Osteocyte (in vitro differentiated cells): ENCODE data around the gene DDX43. TPM values are rescaled to one million over a fixed set of nuclear protein-coding genes. Genes with fewer than 3 reads are reported as not detected.

Source experiments
- DNase-seq: peaks from one replicate; pipeline ENCODE4 v3.0.0; 2021; ENCODE audit warnings: mixed read lengths; ENCODE audit not compliant: unreplicated experiment; ENCODE audit errors: extremely low spot score
- H3K27ac Mint-ChIP-seq: one replicate; pipeline ENCODE4 v1.8.0; 2021; ENCODE audit warnings: mild to moderate bottlenecking, mixed read lengths; ENCODE audit not compliant: unreplicated experiment
- H3K27me3 Mint-ChIP-seq: one replicate; pipeline ENCODE4 v1.8.0; 2021; ENCODE audit warnings: mixed read lengths; ENCODE audit not compliant: unreplicated experiment
- H3K36me3 Mint-ChIP-seq: one replicate; pipeline ENCODE4 v1.8.0; 2021; ENCODE audit warnings: mixed read lengths; ENCODE audit not compliant: unreplicated experiment
- H3K4me1 Mint-ChIP-seq: one replicate; pipeline ENCODE4 v1.8.0; 2021; ENCODE audit warnings: mixed read lengths; ENCODE audit not compliant: unreplicated experiment
- H3K4me3 Mint-ChIP-seq: one replicate; pipeline ENCODE4 v1.8.0; 2021; ENCODE audit warnings: mild to moderate bottlenecking, moderate library complexity, mixed read lengths; ENCODE audit not compliant: unreplicated experiment
- H3K9me3 Mint-ChIP-seq: one replicate; pipeline ENCODE4 v1.8.0; 2021; ENCODE audit warnings: mixed read lengths; ENCODE audit not compliant: unreplicated experiment
- long read RNA-seq: library from polyadenylated mRNA; unstranded; transcript quantifications from one replicate; pipeline ENCODE4 v2.0.0, GENCODE V29; 2021
- total RNA-seq: library from RNA; stranded (reverse); gene quantifications from 2 replicates; pipeline ENCODE4 v1.2.1, GENCODE V29; 2021
- TF ChIP-seq, protein P1 (sequence below): fragments of 200-600 bp; sonication (generic); IDR thresholded peaks from 2 replicates; pipeline ENCODE4 v1.5.0; 2021; ENCODE audit warnings: antibody characterized with exemption, mild to moderate bottlenecking, moderate library complexity

DDX43 gene
- not detected in 2 replicates for total RNA-seq
- long read RNA-seq, result 0 reads

DNA sequence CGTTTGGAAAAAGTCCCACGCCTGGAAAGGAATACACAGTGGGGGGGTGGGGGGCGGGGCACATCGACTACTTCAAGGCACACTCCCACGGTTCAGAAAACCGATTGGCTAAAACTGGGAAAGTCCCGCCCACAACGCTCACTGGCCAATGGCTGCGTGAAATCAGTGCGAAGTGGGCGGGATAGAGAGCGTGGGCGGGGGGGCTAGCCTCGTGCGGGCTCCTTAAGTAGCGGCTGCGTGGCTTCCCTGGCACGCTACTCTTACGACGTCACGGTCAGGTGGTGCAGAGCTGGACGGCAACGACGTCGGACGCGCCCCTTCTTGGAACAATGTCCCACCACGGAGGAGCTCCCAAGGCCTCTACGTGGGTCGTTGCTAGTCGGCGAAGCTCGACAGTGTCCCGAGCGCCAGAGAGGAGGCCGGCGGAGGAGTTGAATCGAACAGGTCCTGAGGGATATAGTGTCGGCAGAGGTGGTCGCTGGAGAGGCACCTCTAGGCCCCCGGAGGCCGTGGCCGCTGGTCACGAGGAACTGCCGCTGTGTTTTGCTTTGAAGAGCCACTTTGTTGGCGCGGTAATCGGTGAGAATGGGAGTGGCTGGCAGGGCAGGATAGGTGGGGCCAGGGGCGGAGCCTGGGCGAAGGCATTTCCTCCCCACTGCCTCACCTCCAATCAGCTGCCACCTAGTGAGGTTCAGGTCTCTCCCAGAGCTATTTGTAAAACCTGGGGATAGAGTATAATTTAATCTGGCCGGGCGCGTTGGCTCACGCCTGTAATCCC is at the start of gene DDX43:
Gene DDX43 (plus strand): TSS at position 252 of the 778 bp plus-strand sequence. CDS start 78 bp downstream, at position 330.
- TF ChIP-seq, protein P1, sequence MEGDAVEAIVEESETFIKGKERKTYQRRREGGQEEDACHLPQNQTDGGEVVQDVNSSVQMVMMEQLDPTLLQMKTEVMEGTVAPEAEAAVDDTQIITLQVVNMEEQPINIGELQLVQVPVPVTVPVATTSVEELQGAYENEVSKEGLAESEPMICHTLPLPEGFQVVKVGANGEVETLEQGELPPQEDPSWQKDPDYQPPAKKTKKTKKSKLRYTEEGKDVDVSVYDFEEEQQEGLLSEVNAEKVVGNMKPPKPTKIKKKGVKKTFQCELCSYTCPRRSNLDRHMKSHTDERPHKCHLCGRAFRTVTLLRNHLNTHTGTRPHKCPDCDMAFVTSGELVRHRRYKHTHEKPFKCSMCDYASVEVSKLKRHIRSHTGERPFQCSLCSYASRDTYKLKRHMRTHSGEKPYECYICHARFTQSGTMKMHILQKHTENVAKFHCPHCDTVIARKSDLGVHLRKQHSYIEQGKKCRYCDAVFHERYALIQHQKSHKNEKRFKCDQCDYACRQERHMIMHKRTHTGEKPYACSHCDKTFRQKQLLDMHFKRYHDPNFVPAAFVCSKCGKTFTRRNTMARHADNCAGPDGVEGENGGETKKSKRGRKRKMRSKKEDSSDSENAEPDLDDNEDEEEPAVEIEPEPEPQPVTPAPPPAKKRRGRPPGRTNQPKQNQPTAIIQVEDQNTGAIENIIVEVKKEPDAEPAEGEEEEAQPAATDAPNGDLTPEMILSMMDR, result no peak
- DNase-seq, result peak; percentile 75
- H3K9me3 Mint-ChIP-seq, result no peaks in the 10 kb centered on the region
- H3K36me3 Mint-ChIP-seq, result no peaks in the 10 kb centered on the region
- no peaks in the 10 kb centered on the region for H3K4me1 Mint-ChIP-seq
- no peak within 1 kb of the TSS for H3K4me3 Mint-ChIP-seq
- H3K27me3 Mint-ChIP-seq, result no peaks in the 10 kb centered on the region
- H3K27ac Mint-ChIP-seq, result no peak within 1 kb of the TSS

DNA sequence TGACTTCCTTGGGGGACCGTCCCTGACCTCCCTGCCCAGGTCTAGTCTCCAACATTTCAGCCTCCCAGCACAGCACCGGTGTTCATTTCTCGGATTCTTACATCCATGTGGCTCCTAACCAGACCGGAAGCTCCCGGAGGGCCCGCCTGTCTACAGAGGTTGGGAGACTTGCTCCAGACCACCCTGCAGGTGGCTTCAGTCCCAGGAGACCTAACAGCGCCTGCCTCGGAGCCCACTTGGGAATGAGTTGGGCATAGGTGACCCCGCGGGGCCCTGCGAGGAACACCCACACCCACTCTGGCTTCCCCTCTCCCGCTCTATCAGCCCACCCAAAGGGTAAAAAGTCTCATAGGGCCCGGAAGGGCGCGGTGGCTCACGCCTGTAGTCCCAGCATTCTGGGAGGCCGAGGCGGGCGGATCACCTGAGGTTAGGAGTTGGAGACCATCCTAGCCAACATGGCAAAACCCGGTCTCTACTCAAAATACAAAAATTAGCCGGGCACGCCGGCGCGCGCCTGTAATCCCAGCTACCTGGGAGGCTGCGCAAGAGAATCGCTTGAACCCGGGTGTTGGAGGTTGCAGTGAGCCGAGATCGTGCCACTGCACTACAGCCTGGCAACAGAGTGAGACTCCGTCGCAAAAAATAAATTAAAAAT is 46.0 kb upstream of the DDX43 start:
- Mint-ChIP-seq H3K4me1 (no peaks in the 10 kb centered on the region), H3K27ac (no peak overlapping the region), H3K4me3 (no peak overlapping the region), H3K27me3 (peaks cover 54% of the 10 kb centered on the region), H3K9me3 (no peaks in the 10 kb centered on the region), H3K36me3 (no peaks in the 10 kb centered on the region)
- no peak for DNase-seq
- TF ChIP-seq, protein P1, result no peak

DNA sequence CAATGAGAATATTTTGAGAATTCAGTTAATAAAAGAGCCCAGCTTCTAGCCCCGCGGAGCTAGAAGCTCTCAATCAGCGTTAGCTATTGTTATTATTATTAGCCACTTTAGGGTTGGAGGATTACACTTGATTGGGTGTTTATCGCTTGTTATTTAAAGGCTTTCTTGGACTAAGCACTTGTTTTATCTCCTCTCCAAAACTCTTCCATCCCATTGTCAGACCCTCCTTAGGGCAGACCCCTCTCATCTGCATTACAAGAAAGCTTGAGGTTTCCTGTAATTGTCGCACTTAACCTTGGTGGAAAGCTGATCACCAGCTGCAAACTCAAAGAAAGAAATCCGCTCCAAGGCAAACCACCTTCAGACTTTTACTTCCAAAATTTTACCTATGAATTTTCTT is 45.3 kb upstream of the DDX43 start:
- Mint-ChIP-seq H3K36me3 (no peaks in the 10 kb centered on the region), H3K4me1 (no peaks in the 10 kb centered on the region), H3K27ac (no peak overlapping the region), H3K27me3 (peaks cover 47% of the 10 kb centered on the region), H3K9me3 (no peaks in the 10 kb centered on the region), H3K4me3 (no peak overlapping the region)
- TF ChIP-seq, protein P1, result no peak
- DNase-seq, result no peak

DNA sequence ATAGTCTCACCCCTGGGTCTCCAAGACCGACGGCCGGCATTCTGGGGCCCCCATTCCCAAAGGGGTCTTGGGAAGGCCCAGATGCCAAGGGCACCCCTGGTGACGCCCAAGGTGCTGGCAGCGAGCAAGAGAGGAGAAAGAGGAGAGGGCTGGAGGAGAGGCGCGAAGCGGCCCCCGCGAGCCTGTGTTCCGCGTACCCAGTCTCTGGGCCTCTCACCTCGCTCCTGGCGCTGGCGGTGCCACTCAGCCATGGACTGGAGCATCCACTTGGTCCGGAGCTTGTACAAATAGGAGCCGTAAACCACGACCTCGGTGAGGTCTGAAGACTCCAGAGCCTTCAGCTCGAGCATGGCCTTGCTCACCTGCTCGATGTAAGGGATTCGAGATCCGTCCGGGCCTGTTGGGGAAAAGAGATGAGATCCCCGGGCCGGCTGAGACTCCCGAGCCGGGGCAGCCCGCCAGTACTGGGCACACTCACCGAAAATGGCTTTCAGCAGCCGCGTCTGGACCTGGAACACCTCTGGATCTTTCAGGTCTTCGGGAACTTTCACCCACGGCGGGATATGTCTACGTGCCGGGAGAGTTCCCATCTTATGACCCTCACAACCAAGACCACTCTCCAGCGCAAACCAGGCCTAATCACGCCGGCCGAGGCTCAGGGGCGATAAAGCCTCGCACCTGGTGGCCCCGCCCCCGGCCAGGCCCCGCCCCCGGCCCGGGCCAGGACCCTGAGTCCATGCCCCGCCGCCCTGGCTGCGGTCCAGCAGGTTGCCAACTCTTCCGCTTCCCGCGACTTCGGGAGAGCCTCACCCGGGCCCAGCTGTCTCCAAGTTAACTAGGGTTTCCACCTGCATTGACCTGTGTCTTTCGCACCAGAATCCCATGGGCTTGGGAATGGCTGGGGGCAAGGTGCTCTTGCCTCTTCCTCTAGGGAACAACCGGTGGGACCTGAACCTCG is 40.7 kb upstream of the DDX43 start, which contains the start of gene DPPA5:
Gene DPPA5 (minus strand): TSS at position 641 of the 958 bp plus-strand sequence. CDS start 51 bp downstream, at position 590.
- H3K36me3 Mint-ChIP-seq, result no peaks in the 10 kb centered on the region
- no peaks in the 10 kb centered on the region for H3K4me1 Mint-ChIP-seq
- TF ChIP-seq, protein P1, result no peak
- H3K27ac Mint-ChIP-seq, result no peak within 1 kb of the TSS
- H3K4me3 Mint-ChIP-seq, result no peak within 1 kb of the TSS
- no peak for DNase-seq
- peaks cover 24% of the 10 kb centered on the region for H3K27me3 Mint-ChIP-seq
- no peaks in the 10 kb centered on the region for H3K9me3 Mint-ChIP-seq
